K562 (cell line): Measurements from ENCODE around the gene ADGRA1. TPM values are rescaled to one million over a fixed set of nuclear protein-coding genes. Genes with fewer than 3 reads are reported as not detected.

Experiments used
- ATAC-seq: fragments of 200-7000 bp; cut with Tn5 transposase; 3 replicates; pipeline ENCODE4 v1.9.1; 2020; ENCODE audit warnings: moderate library complexity
- BruUV-seq: library from RNA; stranded (reverse); fragments of 400-500 nt; replicated peaks from 2 replicates; lab custom pipeline; 2021; lab: Mats Ljungman, UMichigan
- CTCF ChIA-PET: fragments of 300-600 bp; formaldehyde crosslinking; extraction: SDS; loops from one replicate; lab custom pipeline; 2021; ENCODE audit warnings: low intra/inter-chr PET ratio; lab: Yijun Ruan, JAX
- POLR2A ChIA-PET: fragments of 300-600, 350-650 bp; sonication (Branson Sonifier 250); formaldehyde crosslinking; extraction: SDS; loops from one replicate; lab custom pipeline; 2021; ENCODE audit warnings: antibody characterized with exemption, inconsistent platforms; lab: Yijun Ruan, JAX
- DNase-seq, 4 experiments: peaks; one replicate each; pipeline versions ENCODE4 v3.0.0 to v3.0.0-alpha.2; 2011 to 2018; ENCODE audit warnings: low spot score in 3 of 4, mixed read lengths in 3 of 4; ENCODE audit errors: extremely low read depth in 1 of 4
- FAIRE-seq: peaks from 2 replicates; lab custom pipeline; 2011; peaks lifted over from hg19 to GRCh38; lab: Jason Lieb, UNC
- H2AFZ ChIP-seq: 2 replicates; pipeline ENCODE4 v1.6.0; 2011; ENCODE audit warnings: low read depth, low read length, control low read depth, inconsistent platforms
- H3K27ac ChIP-seq: fragments of 200-600 bp; 3 replicates; pipeline ENCODE4 v1.8.0; 2011; ENCODE audit warnings: low read depth, mild to moderate bottlenecking, control low read depth, inconsistent platforms, low read length, moderate library complexity, mixed read lengths; ENCODE audit errors: extremely low read depth
- H3K27me3 ChIP-seq, 2 experiments: fragments of 300-600 bp in 1 of 2; 2 replicates in 1 of 2; 3 replicates in 1 of 2; pipeline versions ENCODE4 v1.6.0 to v1.8.0; 2011; ENCODE audit warnings: inconsistent platforms in 2 of 2, low read length in 2 of 2, mild to moderate bottlenecking in 1 of 2, mixed read lengths in 1 of 2, moderate library complexity in 1 of 2; ENCODE audit not compliant: control insufficient read depth in 2 of 2, insufficient read depth in 2 of 2
- H3K36me3 ChIP-seq: fragments of 300-600 bp; 3 replicates; pipeline ENCODE4 v1.8.0; 2011; ENCODE audit warnings: mild to moderate bottlenecking, low read length, inconsistent platforms; ENCODE audit not compliant: control insufficient read depth, insufficient read depth
- H3K4me1 ChIP-seq, 2 experiments: fragments of 200-600 bp in 1 of 2; replicated peaks in 1 of 2; 2 replicates in 1 of 2; 3 replicates in 1 of 2; pipeline versions ENCODE4 v1.5.1 to v1.8.0; 2011; ENCODE audit warnings: inconsistent platforms in 2 of 2, low read length in 2 of 2, mild to moderate bottlenecking in 1 of 2, mixed read lengths in 1 of 2, moderate library complexity in 1 of 2; ENCODE audit not compliant: control insufficient read depth in 2 of 2, insufficient read depth in 2 of 2
- H3K4me2 ChIP-seq: 2 replicates; pipeline ENCODE4 v1.6.1; 2011; ENCODE audit warnings: low read length, control low read depth, inconsistent platforms, mixed read lengths; ENCODE audit not compliant: insufficient read depth
- H3K4me3 ChIP-seq: fragments of 200-600 bp; sonication (generic), shearing (Covaris generic); 2 replicates; pipeline ENCODE4 v1.5.1; 2016; ENCODE audit warnings: control low read depth, inconsistent platforms
- H3K79me2 ChIP-seq: fragments of 200-600 bp; 3 replicates; pipeline ENCODE4 v1.8.0; 2011; ENCODE audit warnings: low read length, inconsistent platforms; ENCODE audit not compliant: control insufficient read depth, insufficient read depth
- H3K9ac ChIP-seq, 2 experiments: 2 replicates each; pipeline versions ENCODE4 v1.6.0 to v1.6.1; 2011; ENCODE audit warnings: low read depth in 2 of 2, low read length in 2 of 2, control low read depth in 1 of 2, inconsistent platforms in 1 of 2, mild to moderate bottlenecking in 1 of 2, mixed read lengths in 1 of 2; ENCODE audit not compliant: insufficient read depth in 1 of 2
- H3K9me1 ChIP-seq: one replicate; pipeline ENCODE4 v1.6.0; 2011; ENCODE audit warnings: inconsistent platforms, mild to moderate bottlenecking, low read length, moderate library complexity; ENCODE audit not compliant: control insufficient read depth, insufficient read depth
- H3K9me3 ChIP-seq: replicated peaks from 2 replicates; pipeline ENCODE4 v1.5.1; 2011; ENCODE audit warnings: low read depth, low read length, inconsistent platforms; ENCODE audit not compliant: control insufficient read depth, insufficient read depth
- H4K20me1 ChIP-seq: replicated peaks from 2 replicates; pipeline ENCODE4 v1.6.1; 2011; ENCODE audit warnings: low read length, inconsistent platforms, mixed read lengths; ENCODE audit not compliant: control insufficient read depth, insufficient read depth
- ASH1L ChIP-seq: fragments of 450-650 bp; IDR thresholded peaks from 2 replicates; pipeline ENCODE4 v1.6.1; 2018; ENCODE audit warnings: borderline replicate concordance, mild to moderate bottlenecking, low read depth; ENCODE audit not compliant: partially characterized antibody
- ATF2 ChIP-seq: sonication (generic); formaldehyde crosslinking; IDR thresholded peaks from 2 replicates; pipeline ENCODE4 v1.8.1; 2022; ENCODE audit warnings: missing genetic modification reagents
- ATF6 ChIP-seq: sonication (generic); formaldehyde crosslinking; IDR thresholded peaks from 2 replicates; pipeline ENCODE4 v1.4.0; 2020; ENCODE audit warnings: mild to moderate bottlenecking, missing genetic modification reagents
- MEF2D ChIP-seq: conservative IDR thresholded peaks from 2 replicates; pipeline ENCODE4 v1.6.1; 2016; ENCODE audit warnings: low read depth, missing genetic modification characterization, missing compliant biosample characterization
- NFXL1 ChIP-seq: fragments of 450-650 bp; formaldehyde crosslinking; IDR thresholded peaks from 2 replicates; pipeline ENCODE4 v1.4.0; 2021; ENCODE audit warnings: mild to moderate bottlenecking
- RB1 ChIP-seq: fragments of 450-650 bp; IDR thresholded peaks from 2 replicates; pipeline ENCODE4 v1.6.1; 2017; ENCODE audit warnings: low read depth, mild to moderate bottlenecking
- ZNF518B ChIP-seq: fragments of 250-450 bp; sonication (Bioruptor Pico); IDR thresholded peaks from 2 replicates; pipeline ENCODE4 v1.5.0; 2021; ENCODE audit warnings: mild to moderate bottlenecking, moderate library complexity
- ZNF695 ChIP-seq: fragments of 450-650 bp; formaldehyde crosslinking; IDR thresholded peaks from 2 replicates; pipeline ENCODE4 v1.4.0; 2020; ENCODE audit warnings: mild to moderate bottlenecking, moderate library complexity
- WGBS: fragments of 100-300 bp; shearing (Covaris generic); methylation state at CpG from one replicate; pipeline ENCODE4 v1.1.6; 2016; ENCODE audit warnings: low coverage, mixed read lengths; ENCODE audit not compliant: insufficient coverage; ENCODE audit errors: missing lambda C conversion rate; 5-methylcytosine and 5-hydroxymethylcytosine counted together
- in situ Hi-C: fragments of 300-500 bp; cut with MboI; formaldehyde crosslinking; loops from 4 replicates; pipeline ENCODE4 v1.15.0; 2018; ENCODE audit warnings: inconsistent platforms, mixed read lengths
- intact Hi-C: fragments of 100-400 bp; cut with micrococcal nuclease; formaldehyde crosslinking; loops from 2 replicates; pipeline ENCODE4 v1.14.2; 2022
- polyA plus RNA-seq, 8 experiments: library from polyadenylated mRNA; depleted of rRNA in 4 of 8; stranded (reverse) in 5 of 8; unstranded in 3 of 8; fragments of >200 nt; fragmentation: Nextera tagmentation in 2 of 8; fragmentation: Illumina TruSeq in 1 of 8; extraction: Ambion mirVana in 2 of 8; extraction: Trizol in 1 of 8; gene quantifications; 2 replicates each; pipeline versions ENCODE4 v1.2.1 to v1.2.3, GENCODE V29; 2011 to 2014; ENCODE audit warnings: inconsistent platforms in 1 of 8, missing spikeins in 1 of 8
- total RNA-seq, 7 experiments: library from RNA; depleted of rRNA in 6 of 7; stranded (reverse); fragments of >200 nt in 6 of 7; fragmentation: Illumina TruSeq in 2 of 7; extraction: Trizol in 2 of 7; gene quantifications; 2 replicates each; pipeline versions ENCODE4 v1.2.1 to v1.2.3, GENCODE V29; 2011 to 2021; ENCODE audit warnings: low replicate concordance in 1 of 7
- TF ChIP-seq, protein P1 (sequence below): fragments of 250-450 bp; sonication (Bioruptor Pico); IDR thresholded peaks from 2 replicates; pipeline ENCODE4 v1.5.0; 2021
- TF ChIP-seq, protein P2 (sequence below): sonication (generic); formaldehyde crosslinking; IDR thresholded peaks from 2 replicates; pipeline ENCODE4 v1.9.0; 2022; ENCODE audit warnings: mild to moderate bottlenecking, missing genetic modification reagents
- TF ChIP-seq, protein P3 (sequence below): fragments of 250-450 bp; sonication (Bioruptor Pico); IDR thresholded peaks from 2 replicates; pipeline ENCODE4 v1.5.0; 2022; ENCODE audit warnings: mild to moderate bottlenecking
- TF ChIP-seq, protein P4 (sequence below): fragments of 250-450 bp; sonication (Bioruptor Pico); IDR thresholded peaks from 2 replicates; pipeline ENCODE4 v1.9.0; 2021; ENCODE audit warnings: mild to moderate bottlenecking

The ADGRA1 gene
- total and polyA plus RNA-seq, 9 of the 15 experiments (the other 6 are each of a cell fraction or from before 2014, with no cell fraction given) = not detected

DNA sequence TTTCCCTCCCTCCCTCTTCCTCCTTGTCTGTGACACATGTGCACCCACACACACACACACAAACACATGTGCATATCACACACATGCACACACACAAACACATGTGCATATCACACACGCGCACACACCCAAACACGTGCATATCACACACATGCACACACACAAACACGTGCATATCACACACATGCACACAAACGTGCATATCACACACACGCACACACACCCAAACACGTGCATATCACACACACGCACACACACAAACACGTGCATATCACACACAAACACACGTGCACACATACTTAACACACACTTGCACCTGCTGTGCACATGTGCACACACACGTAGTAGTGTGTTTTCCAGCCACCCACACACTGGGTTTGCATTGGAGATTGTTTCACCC is 42.9 kb downstream of the ADGRA1 start:
- ChIA-PET POLR2A (interaction anchor here (0.8 kb wide), 1 partner anchor 115 kb away, joined by 3 read pairs; no protein-coding TSS in a partner anchor), CTCF (no interaction called here)
- no TSS peak for BruUV-seq
- no peaks in the 10 kb centered on the region for H3K36me3 ChIP-seq
- no peak overlapping the region for H3K4me2 ChIP-seq
- H3K4me3 ChIP-seq = no peak overlapping the region
- peaks cover 0 to 28% of the 10 kb centered on the region in 2 experiments; a peak in 3 of 5 replicates for H3K4me1 ChIP-seq
- ATAC-seq (no peak), DNase-seq (no peak), FAIRE-seq (no peak)
- intact Hi-C loops = no loop called here
- H2AFZ ChIP-seq = no peak overlapping the region
- WGBS = 12% methylated on average over 11 of the region's 11 CpGs
- H3K9me3 ChIP-seq = no peaks in the 10 kb centered on the region
- H3K27me3 ChIP-seq = peaks cover 0 to 26% of the 10 kb centered on the region in 2 experiments; a peak in 3 of 5 replicates
- H3K9me1 ChIP-seq = no peaks in the 10 kb centered on the region
- in situ Hi-C loops = no loop called here
- no peaks in the 10 kb centered on the region for H3K79me2 ChIP-seq
- H3K9ac ChIP-seq = no peak overlapping the region
- H3K27ac ChIP-seq = no peak overlapping the region
- H4K20me1 ChIP-seq = no peaks in the 10 kb centered on the region
- no peak for TF ChIP-seq ZNF695 (CRISPR knock-in tag)
- no peak for TF ChIP-seq ATF2
- no peak for TF ChIP-seq RB1
- no peak for TF ChIP-seq MEF2D (tag)
- TF ChIP-seq ATF6 = no peak
- no peak for TF ChIP-seq NFXL1
- TF ChIP-seq, protein P1, sequence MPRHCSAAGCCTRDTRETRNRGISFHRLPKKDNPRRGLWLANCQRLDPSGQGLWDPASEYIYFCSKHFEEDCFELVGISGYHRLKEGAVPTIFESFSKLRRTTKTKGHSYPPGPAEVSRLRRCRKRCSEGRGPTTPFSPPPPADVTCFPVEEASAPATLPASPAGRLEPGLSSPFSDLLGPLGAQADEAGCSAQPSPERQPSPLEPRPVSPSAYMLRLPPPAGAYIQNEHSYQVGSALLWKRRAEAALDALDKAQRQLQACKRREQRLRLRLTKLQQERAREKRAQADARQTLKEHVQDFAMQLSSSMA (CRISPR knock-in tag) = no peak
- TF ChIP-seq, protein P2, sequence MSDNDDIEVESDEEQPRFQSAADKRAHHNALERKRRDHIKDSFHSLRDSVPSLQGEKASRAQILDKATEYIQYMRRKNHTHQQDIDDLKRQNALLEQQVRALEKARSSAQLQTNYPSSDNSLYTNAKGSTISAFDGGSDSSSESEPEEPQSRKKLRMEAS (CRISPR knock-in tag) = peak; percentile 22; the same call in 1 of the 2 replicates
- no peak for TF ChIP-seq ASH1L
- TF ChIP-seq, protein P3, sequence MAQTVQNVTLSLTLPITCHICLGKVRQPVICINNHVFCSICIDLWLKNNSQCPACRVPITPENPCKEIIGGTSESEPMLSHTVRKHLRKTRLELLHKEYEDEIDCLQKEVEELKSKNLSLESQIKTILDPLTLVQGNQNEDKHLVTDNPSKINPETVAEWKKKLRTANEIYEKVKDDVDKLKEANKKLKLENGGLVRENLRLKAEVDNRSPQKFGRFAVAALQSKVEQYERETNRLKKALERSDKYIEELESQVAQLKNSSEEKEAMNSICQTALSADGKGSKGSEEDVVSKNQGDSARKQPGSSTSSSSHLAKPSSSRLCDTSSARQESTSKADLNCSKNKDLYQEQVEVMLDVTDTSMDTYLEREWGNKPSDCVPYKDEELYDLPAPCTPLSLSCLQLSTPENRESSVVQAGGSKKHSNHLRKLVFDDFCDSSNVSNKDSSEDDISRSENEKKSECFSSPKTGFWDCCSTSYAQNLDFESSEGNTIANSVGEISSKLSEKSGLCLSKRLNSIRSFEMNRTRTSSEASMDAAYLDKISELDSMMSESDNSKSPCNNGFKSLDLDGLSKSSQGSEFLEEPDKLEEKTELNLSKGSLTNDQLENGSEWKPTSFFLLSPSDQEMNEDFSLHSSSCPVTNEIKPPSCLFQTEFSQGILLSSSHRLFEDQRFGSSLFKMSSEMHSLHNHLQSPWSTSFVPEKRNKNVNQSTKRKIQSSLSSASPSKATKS (CRISPR knock-in tag) = no peak
- no peak for TF ChIP-seq ZNF518B (CRISPR knock-in tag)
- TF ChIP-seq, protein P4, sequence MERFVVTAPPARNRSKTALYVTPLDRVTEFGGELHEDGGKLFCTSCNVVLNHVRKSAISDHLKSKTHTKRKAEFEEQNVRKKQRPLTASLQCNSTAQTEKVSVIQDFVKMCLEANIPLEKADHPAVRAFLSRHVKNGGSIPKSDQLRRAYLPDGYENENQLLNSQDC (CRISPR knock-in tag) = no peak
